GM23338 (cell line): Measurements from ENCODE around the gene RPL28. TPM values are rescaled to one million over a fixed set of nuclear protein-coding genes. Genes with fewer than 3 reads are reported as not detected.

Source experiments
- ATAC-seq: fragments of 200-7000 bp; cut with Tn5 transposase; 3 replicates; pipeline ENCODE4 v1.9.1; 2020
- DNase-seq: peaks from one replicate; pipeline ENCODE4 v3.0.0-alpha.2; 2015; ENCODE audit warnings: low spot score
- H2AFZ ChIP-seq: fragments of 200-600 bp; sonication (generic); 2 replicates; pipeline ENCODE4 v1.8.0; 2016; ENCODE audit warnings: antibody characterized with exemption, mild to moderate bottlenecking, moderate library complexity
- H3F3A ChIP-seq: fragments of 200-600 bp; sonication (generic); replicated peaks from 2 replicates; pipeline ENCODE4 v1.8.0; 2017; ENCODE audit warnings: antibody characterized with exemption, mixed run types, low read depth
- H3K27ac ChIP-seq: fragments of 200-600 bp; sonication (generic); 2 replicates; pipeline ENCODE4 v1.6.1; 2016; ENCODE audit warnings: low read depth
- H3K27me3 ChIP-seq: fragments of 200-600 bp; sonication (generic); 2 replicates; pipeline ENCODE4 v1.8.0; 2016; ENCODE audit warnings: mild to moderate bottlenecking, mixed run types, moderate library complexity; ENCODE audit not compliant: insufficient read depth
- H3K36me3 ChIP-seq: fragments of 200-600 bp; sonication (generic); 2 replicates; pipeline ENCODE4 v1.8.0; 2016; ENCODE audit warnings: mild to moderate bottlenecking; ENCODE audit not compliant: insufficient read depth
- H3K4me1 ChIP-seq: fragments of 200-600 bp; sonication (generic); 2 replicates; pipeline ENCODE4 v1.8.0; 2016; ENCODE audit warnings: mild to moderate bottlenecking, moderate library complexity; ENCODE audit not compliant: insufficient read depth
- H3K4me2 ChIP-seq: fragments of 200-600 bp; sonication (generic); 2 replicates; pipeline ENCODE4 v1.7.1; 2017; ENCODE audit warnings: mixed run types
- H3K4me3 ChIP-seq: fragments of 200-600 bp; sonication (generic); 2 replicates; pipeline ENCODE4 v1.6.1; 2016; ENCODE audit warnings: mixed run types
- H3K79me2 ChIP-seq: fragments of 200-600 bp; sonication (generic); replicated peaks from 2 replicates; pipeline ENCODE4 v1.8.0; 2017; ENCODE audit warnings: mild to moderate bottlenecking; ENCODE audit not compliant: insufficient read depth
- H3K9me2 ChIP-seq: fragments of 200-600 bp; sonication (generic); 2 replicates; pipeline ENCODE4 v1.8.0; 2017; ENCODE audit not compliant: insufficient read depth
- H4K20me1 ChIP-seq: fragments of 200-600 bp; sonication (generic); replicated peaks from 2 replicates; pipeline ENCODE4 v1.8.0; 2017; ENCODE audit warnings: mild to moderate bottlenecking; ENCODE audit not compliant: insufficient read depth
- H3K27ac Mint-ChIP-seq: 2 replicates; pipeline ENCODE4 v1.8.0; 2020; ENCODE audit warnings: inconsistent platforms, mild to moderate bottlenecking, moderate library complexity, mixed read lengths
- H3K27me3 Mint-ChIP-seq: 3 replicates; pipeline ENCODE4 v1.8.0; 2022; ENCODE audit warnings: low read depth, mild to moderate bottlenecking, moderate library complexity, mixed read lengths, inconsistent platforms; ENCODE audit not compliant: insufficient read depth, poor library complexity
- H3K36me3 Mint-ChIP-seq: 3 replicates; pipeline ENCODE4 v1.8.0; 2021; ENCODE audit warnings: low read depth, mild to moderate bottlenecking, inconsistent platforms, moderate library complexity, mixed read lengths
- H3K4me1 Mint-ChIP-seq: 3 replicates; pipeline ENCODE4 v1.8.0; 2020; ENCODE audit warnings: mild to moderate bottlenecking, inconsistent platforms, mixed read lengths
- H3K4me3 Mint-ChIP-seq: 3 replicates; pipeline ENCODE4 v1.8.0; 2021; ENCODE audit warnings: moderate library complexity, mild to moderate bottlenecking, inconsistent platforms, mixed read lengths
- H3K9me3 Mint-ChIP-seq: 3 replicates; pipeline ENCODE4 v1.8.0; 2020; ENCODE audit warnings: moderate library complexity, mild to moderate bottlenecking, inconsistent platforms, mixed read lengths
- EZH2 ChIP-seq: fragments of 200-600 bp; sonication (generic); IDR thresholded peaks from one replicate; pipeline ENCODE4 v1.8.0; 2017; ENCODE audit warnings: antibody characterized with exemption, mild to moderate bottlenecking, low read depth; ENCODE audit not compliant: unreplicated experiment
- JUNB ChIP-seq: IDR thresholded peaks from one replicate; pipeline ENCODE4 v1.6.1; 2016; ENCODE audit warnings: antibody characterized with exemption; ENCODE audit not compliant: unreplicated experiment
- POLR2AphosphoS5 ChIP-seq: IDR thresholded peaks from 2 replicates; pipeline ENCODE4 v1.6.1; 2016; ENCODE audit warnings: antibody characterized with exemption, low read depth
- STAT1 ChIP-seq: IDR thresholded peaks from one replicate; pipeline ENCODE4 v1.6.1; 2016; ENCODE audit warnings: antibody characterized with exemption; ENCODE audit not compliant: unreplicated experiment
- polyA plus RNA-seq: library from polyadenylated mRNA; unstranded; fragments of >200 nt; fragmentation: Nextera tagmentation; extraction: Ambion mirVana; gene quantifications from 2 replicates; pipeline ENCODE4 v1.2.1, GENCODE V29; 2016
- total RNA-seq: library from RNA; depleted of rRNA; stranded (reverse); fragments of >200 nt; shearing (Covaris generic); gene quantifications from 2 replicates; pipeline ENCODE4 v1.2.3, GENCODE V29; 2014
- TF ChIP-seq, protein P1 (sequence below), 2 experiments: fragments of 200-600 bp in 1 of 2; sonication (generic) in 1 of 2; conservative IDR thresholded peaks; 2 replicates each; pipeline versions ENCODE4 v1.5.1 to v1.6.1; 2016 to 2017; ENCODE audit warnings: antibody characterized with exemption in 2 of 2, low read depth in 2 of 2, mild to moderate bottlenecking in 2 of 2, moderate library complexity in 1 of 2
- TF ChIP-seq, protein P2 (sequence below): IDR thresholded peaks from one replicate; pipeline ENCODE4 v1.6.1; 2018; ENCODE audit warnings: antibody characterized with exemption; ENCODE audit not compliant: unreplicated experiment

RPL28 gene
- total and polyA plus RNA-seq, 2 experiments from 2014 or later, result 737 to 1,528 TPM

DNA sequence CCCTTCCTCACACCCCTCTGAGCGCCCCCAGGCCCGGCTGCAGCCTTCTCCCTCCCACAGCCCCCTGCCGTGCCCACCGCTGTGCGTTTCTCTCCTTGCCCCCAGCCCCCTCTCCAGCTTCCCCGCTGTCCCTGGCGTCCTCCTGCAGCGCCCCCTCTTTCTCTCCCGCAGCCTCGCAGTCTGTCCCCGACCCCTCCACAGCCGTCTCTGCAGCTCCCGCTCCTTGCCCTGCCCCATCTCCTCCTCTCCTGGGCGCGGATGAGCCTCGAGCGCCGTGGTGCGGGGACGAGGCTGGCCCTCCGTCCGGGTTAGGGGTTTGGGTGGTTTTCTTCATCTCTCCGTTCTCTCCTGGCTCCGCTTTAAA lies 45.0 kb upstream of the RPL28 start:
- Histone ChIP-seq H3K9me2 (no peaks in the 10 kb centered on the region), H3K36me3 (no peaks in the 10 kb centered on the region; the same call in 1 of the 2 replicates), H3K27me3 (no peaks in the 10 kb centered on the region), H3K4me1 (peaks cover 12% of the 10 kb centered on the region; the same call in 1 of the 2 replicates), H3K79me2 (no peaks in the 10 kb centered on the region), H3K4me2 (peak overlapping the region; percentile 96), H3K4me3 (peak overlapping the region; percentile 84), H3F3A (no peaks in the 10 kb centered on the region; the same call in 1 of the 2 replicates), H4K20me1 (0 out of 2 replicates have a peak, but pooled peaks cover 3% of the 10 kb centered on the region), H2AFZ (no peak overlapping the region), H3K27ac (no peak overlapping the region)
- Mint-ChIP-seq H3K27ac (peak overlapping the region; percentile 56), H3K9me3 (peaks cover 2% of the 10 kb centered on the region; the same call in 1 of the 3 replicates), H3K4me1 (peaks cover 22% of the 10 kb centered on the region), H3K27me3 (peaks cover 20% of the 10 kb centered on the region), H3K36me3 (peaks cover 35% of the 10 kb centered on the region), H3K4me3 (peak overlapping the region; percentile 90)
- peak; percentile 62 for DNase-seq
- TF ChIP-seq JUNB, result no peak
- TF ChIP-seq, protein P1, sequence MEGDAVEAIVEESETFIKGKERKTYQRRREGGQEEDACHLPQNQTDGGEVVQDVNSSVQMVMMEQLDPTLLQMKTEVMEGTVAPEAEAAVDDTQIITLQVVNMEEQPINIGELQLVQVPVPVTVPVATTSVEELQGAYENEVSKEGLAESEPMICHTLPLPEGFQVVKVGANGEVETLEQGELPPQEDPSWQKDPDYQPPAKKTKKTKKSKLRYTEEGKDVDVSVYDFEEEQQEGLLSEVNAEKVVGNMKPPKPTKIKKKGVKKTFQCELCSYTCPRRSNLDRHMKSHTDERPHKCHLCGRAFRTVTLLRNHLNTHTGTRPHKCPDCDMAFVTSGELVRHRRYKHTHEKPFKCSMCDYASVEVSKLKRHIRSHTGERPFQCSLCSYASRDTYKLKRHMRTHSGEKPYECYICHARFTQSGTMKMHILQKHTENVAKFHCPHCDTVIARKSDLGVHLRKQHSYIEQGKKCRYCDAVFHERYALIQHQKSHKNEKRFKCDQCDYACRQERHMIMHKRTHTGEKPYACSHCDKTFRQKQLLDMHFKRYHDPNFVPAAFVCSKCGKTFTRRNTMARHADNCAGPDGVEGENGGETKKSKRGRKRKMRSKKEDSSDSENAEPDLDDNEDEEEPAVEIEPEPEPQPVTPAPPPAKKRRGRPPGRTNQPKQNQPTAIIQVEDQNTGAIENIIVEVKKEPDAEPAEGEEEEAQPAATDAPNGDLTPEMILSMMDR (conservative IDR thresholded peaks at IDR 0.05; ENCODE audit: low read depth in 2 of 2), result peak; percentile 29 to 41
- ATAC-seq, result peak; percentile 6

DNA sequence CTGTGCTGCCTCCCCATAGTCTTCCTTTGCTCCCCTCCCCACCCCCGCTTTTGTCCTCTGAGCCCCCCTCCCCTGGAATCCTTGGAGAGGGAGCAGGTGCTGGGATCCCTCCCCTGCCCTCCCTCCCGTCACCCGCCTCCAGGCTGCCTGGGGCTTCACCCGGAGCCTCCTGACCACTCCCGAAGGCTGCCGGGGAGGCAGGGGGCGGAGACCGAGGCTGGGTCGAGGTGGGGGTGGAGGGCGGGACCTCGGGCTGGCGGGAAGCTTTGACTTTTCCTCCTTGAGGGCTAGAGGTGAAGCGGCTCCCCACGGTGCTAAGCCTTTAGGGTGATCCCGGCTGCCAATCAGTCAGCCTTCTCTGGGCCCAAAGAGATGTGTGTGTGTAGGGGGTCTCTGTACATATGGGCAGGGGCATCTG lies 44.6 kb upstream of the RPL28 start:
- Histone ChIP-seq H3K79me2 (no peaks in the 10 kb centered on the region), H3K4me2 (peak overlapping the region; percentile 96), H3K36me3 (no peaks in the 10 kb centered on the region; the same call in 1 of the 2 replicates), H3F3A (no peaks in the 10 kb centered on the region; the same call in 1 of the 2 replicates), H4K20me1 (0 out of 2 replicates have a peak, but pooled peaks cover 3% of the 10 kb centered on the region), H3K27me3 (no peaks in the 10 kb centered on the region), H3K9me2 (no peaks in the 10 kb centered on the region), H2AFZ (no peak overlapping the region), H3K27ac (no peak overlapping the region), H3K4me3 (peak overlapping the region; percentile 84), H3K4me1 (peaks cover 12% of the 10 kb centered on the region; the same call in 1 of the 2 replicates)
- Mint-ChIP-seq H3K4me1 (peaks cover 22% of the 10 kb centered on the region), H3K4me3 (peak overlapping the region; percentile 90), H3K9me3 (peaks cover under 1% of the 10 kb centered on the region; the same call in 1 of the 3 replicates), H3K36me3 (peaks cover 35% of the 10 kb centered on the region), H3K27me3 (peaks cover 21% of the 10 kb centered on the region), H3K27ac (peak overlapping the region; percentile 56)
- ATAC-seq, result peak; percentile 21
- TF ChIP-seq EZH2 (no peak), POLR2AphosphoS5 (peak; percentile 41; the same call in 1 of the 2 replicates), STAT1 (no peak)
- DNase-seq, result peak; percentile 92

DNA sequence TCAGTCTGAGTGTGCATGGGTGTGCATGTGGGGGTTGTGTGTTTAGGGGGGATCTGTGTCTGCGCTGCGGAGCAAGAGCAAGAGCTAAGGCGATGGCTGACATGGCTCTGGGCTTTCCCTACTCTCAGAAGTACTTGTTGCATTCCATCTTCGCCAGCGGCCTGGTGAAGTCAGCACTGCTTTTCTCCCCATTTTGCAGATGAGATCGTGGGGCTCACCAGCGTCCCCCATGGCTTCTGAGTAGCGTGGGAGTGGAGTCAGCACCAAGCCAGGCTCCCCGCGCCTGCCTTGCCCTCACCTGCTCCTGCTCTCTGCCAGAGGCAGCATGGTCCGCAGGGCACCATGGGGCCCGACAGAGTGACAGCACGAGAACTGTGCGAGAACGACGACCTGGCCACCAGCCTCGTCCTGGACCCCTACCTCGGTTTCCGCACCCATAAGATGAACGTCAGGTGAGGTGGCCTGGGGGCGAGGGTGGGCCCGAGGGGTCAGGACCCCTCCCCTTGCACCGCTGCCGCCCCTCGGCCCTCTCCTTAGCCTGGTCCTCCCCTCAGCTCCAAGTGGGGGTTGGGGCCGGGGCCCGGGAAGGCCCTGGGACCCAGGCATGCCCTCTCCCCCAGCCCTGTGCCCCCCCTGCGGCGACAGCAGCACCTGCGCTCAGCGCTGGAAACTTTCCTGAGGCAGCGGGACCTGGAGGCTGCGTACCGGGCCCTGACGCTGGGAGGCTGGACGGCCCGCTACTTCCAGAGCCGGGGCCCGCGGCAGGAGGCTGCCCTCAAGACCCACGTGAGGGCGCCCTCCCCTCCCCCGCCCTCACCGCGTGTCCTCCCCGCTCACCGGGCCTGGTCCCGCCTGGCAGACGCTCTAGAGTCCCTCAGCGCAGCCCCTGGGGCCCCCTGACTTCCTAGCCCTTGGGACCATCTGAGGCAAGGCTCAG lies 43.9 kb upstream of the RPL28 start:
- DNase-seq (peak; percentile 46), ATAC-seq (no peak)
- Mint-ChIP-seq H3K9me3 (no peaks in the 10 kb centered on the region; the same call in 2 of the 3 replicates), H3K27me3 (peaks cover 21% of the 10 kb centered on the region), H3K36me3 (peaks cover 35% of the 10 kb centered on the region), H3K4me1 (peaks cover 22% of the 10 kb centered on the region), H3K27ac (no peak overlapping the region; the same call in 1 of the 2 replicates), H3K4me3 (peak overlapping the region; percentile 64)
- Histone ChIP-seq H4K20me1 (0 out of 2 replicates have a peak, but pooled peaks cover 3% of the 10 kb centered on the region), H3K4me3 (peak overlapping the region; percentile 84), H3K4me1 (peaks cover 12% of the 10 kb centered on the region; the same call in 1 of the 2 replicates), H2AFZ (no peak overlapping the region), H3K27me3 (no peaks in the 10 kb centered on the region), H3F3A (no peaks in the 10 kb centered on the region; the same call in 1 of the 2 replicates), H3K36me3 (no peaks in the 10 kb centered on the region; the same call in 1 of the 2 replicates), H3K4me2 (peak overlapping the region; percentile 96), H3K9me2 (no peaks in the 10 kb centered on the region), H3K79me2 (no peaks in the 10 kb centered on the region), H3K27ac (no peak overlapping the region)
- TF ChIP-seq, protein P2, sequence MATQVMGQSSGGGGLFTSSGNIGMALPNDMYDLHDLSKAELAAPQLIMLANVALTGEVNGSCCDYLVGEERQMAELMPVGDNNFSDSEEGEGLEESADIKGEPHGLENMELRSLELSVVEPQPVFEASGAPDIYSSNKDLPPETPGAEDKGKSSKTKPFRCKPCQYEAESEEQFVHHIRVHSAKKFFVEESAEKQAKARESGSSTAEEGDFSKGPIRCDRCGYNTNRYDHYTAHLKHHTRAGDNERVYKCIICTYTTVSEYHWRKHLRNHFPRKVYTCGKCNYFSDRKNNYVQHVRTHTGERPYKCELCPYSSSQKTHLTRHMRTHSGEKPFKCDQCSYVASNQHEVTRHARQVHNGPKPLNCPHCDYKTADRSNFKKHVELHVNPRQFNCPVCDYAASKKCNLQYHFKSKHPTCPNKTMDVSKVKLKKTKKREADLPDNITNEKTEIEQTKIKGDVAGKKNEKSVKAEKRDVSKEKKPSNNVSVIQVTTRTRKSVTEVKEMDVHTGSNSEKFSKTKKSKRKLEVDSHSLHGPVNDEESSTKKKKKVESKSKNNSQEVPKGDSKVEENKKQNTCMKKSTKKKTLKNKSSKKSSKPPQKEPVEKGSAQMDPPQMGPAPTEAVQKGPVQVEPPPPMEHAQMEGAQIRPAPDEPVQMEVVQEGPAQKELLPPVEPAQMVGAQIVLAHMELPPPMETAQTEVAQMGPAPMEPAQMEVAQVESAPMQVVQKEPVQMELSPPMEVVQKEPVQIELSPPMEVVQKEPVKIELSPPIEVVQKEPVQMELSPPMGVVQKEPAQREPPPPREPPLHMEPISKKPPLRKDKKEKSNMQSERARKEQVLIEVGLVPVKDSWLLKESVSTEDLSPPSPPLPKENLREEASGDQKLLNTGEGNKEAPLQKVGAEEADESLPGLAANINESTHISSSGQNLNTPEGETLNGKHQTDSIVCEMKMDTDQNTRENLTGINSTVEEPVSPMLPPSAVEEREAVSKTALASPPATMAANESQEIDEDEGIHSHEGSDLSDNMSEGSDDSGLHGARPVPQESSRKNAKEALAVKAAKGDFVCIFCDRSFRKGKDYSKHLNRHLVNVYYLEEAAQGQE, result no peak
- TF ChIP-seq, protein P1 (conservative IDR thresholded peaks at IDR 0.05; ENCODE audit: low read depth in 2 of 2), result peak in 1 of 2 experiments; percentile 17; a peak in 1 of 4 replicates
